ENCODE data around the gene SLC45A2.

DNA sequence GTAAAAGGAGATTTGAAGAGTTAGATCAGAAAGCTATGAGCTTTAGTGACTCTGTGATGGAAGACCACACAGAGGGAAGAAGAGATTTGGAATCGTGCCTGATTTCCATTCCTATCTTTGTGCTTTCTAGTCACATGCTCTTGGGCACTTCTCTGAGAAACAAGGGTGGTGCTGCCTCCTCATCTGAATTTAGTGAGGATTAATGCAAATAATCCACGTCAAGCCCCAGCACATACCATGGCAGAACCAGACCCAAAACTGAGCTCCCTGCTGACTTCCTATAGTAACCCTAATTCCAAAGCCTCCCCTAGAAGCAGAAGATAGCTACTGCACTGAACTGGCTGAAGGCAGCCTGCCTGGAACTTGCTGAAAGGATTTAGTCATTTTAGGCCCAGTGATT lies 17.7 kb downstream of the SLC45A2 start:
- TF ChIP-seq ARNTL (CRISPR knock-in tag; IDR thresholded peaks at IDR 0.05; ENCODE audit: borderline replicate concordance, low read depth): no peak
- no peak for TF ChIP-seq BACH2 (CRISPR knock-in tag; IDR thresholded peaks at IDR 0.05; ENCODE audit: borderline replicate concordance)
- no peak for TF ChIP-seq RARB (CRISPR knock-in tag; IDR thresholded peaks at IDR 0.05)
- no peak for TF ChIP-seq ISL1 (CRISPR knock-in tag; IDR thresholded peaks at IDR 0.05)
- no peak for TF ChIP-seq OSR1 (CRISPR knock-in tag; IDR thresholded peaks at IDR 0.05)
- TF ChIP-seq ZFP30 (CRISPR knock-in tag; IDR thresholded peaks at IDR 0.05): no peak
- TF ChIP-seq, protein P1, sequence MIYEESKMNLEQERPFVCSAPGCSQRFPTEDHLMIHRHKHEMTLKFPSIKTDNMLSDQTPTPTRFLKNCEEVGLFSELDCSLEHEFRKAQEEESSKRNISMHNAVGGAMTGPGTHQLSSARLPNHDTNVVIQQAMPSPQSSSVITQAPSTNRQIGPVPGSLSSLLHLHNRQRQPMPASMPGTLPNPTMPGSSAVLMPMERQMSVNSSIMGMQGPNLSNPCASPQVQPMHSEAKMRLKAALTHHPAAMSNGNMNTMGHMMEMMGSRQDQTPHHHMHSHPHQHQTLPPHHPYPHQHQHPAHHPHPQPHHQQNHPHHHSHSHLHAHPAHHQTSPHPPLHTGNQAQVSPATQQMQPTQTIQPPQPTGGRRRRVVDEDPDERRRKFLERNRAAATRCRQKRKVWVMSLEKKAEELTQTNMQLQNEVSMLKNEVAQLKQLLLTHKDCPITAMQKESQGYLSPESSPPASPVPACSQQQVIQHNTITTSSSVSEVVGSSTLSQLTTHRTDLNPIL (CRISPR knock-in tag; IDR thresholded peaks at IDR 0.05; ENCODE audit: low read depth): no peak
- no peak for TF ChIP-seq ZNF8 (CRISPR knock-in tag; IDR thresholded peaks at IDR 0.05)
- no peak for TF ChIP-seq TOX (CRISPR knock-in tag; IDR thresholded peaks at IDR 0.05; ENCODE audit: borderline replicate concordance)
- TF ChIP-seq, protein P2, sequence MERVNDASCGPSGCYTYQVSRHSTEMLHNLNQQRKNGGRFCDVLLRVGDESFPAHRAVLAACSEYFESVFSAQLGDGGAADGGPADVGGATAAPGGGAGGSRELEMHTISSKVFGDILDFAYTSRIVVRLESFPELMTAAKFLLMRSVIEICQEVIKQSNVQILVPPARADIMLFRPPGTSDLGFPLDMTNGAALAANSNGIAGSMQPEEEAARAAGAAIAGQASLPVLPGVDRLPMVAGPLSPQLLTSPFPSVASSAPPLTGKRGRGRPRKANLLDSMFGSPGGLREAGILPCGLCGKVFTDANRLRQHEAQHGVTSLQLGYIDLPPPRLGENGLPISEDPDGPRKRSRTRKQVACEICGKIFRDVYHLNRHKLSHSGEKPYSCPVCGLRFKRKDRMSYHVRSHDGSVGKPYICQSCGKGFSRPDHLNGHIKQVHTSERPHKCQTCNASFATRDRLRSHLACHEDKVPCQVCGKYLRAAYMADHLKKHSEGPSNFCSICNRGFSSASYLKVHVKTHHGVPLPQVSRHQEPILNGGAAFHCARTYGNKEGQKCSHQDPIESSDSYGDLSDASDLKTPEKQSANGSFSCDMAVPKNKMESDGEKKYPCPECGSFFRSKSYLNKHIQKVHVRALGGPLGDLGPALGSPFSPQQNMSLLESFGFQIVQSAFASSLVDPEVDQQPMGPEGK (CRISPR knock-in tag; IDR thresholded peaks at IDR 0.05; ENCODE audit: borderline replicate concordance): no peak
- no peak for TF ChIP-seq ZNF565 (CRISPR knock-in tag; conservative IDR thresholded peaks at IDR 0.05; ENCODE audit: low read depth)
- TF ChIP-seq ZFP3 (CRISPR knock-in tag; IDR thresholded peaks at IDR 0.05): no peak
- no peak for TF ChIP-seq SNAI2 (CRISPR knock-in tag; IDR thresholded peaks at IDR 0.05)
- no peak for TF ChIP-seq PPARA (CRISPR knock-in tag; IDR thresholded peaks at IDR 0.05; ENCODE audit: borderline replicate concordance)

All from SK-N-SH treated with all-trans-retinoic acid at 6 μM for 48 hours (cell line).